CD4-positive, alpha-beta T cell treated with Interleukin-4 for 1 hour (primary cell): ENCODE results near the gene CBARP.

Source experiments
- DNase-seq, 2 donors: peaks; one replicate each; pipeline ENCODE4 v3.0.0-alpha.2; 2020 to 2022

Gene CBARP

DNA sequence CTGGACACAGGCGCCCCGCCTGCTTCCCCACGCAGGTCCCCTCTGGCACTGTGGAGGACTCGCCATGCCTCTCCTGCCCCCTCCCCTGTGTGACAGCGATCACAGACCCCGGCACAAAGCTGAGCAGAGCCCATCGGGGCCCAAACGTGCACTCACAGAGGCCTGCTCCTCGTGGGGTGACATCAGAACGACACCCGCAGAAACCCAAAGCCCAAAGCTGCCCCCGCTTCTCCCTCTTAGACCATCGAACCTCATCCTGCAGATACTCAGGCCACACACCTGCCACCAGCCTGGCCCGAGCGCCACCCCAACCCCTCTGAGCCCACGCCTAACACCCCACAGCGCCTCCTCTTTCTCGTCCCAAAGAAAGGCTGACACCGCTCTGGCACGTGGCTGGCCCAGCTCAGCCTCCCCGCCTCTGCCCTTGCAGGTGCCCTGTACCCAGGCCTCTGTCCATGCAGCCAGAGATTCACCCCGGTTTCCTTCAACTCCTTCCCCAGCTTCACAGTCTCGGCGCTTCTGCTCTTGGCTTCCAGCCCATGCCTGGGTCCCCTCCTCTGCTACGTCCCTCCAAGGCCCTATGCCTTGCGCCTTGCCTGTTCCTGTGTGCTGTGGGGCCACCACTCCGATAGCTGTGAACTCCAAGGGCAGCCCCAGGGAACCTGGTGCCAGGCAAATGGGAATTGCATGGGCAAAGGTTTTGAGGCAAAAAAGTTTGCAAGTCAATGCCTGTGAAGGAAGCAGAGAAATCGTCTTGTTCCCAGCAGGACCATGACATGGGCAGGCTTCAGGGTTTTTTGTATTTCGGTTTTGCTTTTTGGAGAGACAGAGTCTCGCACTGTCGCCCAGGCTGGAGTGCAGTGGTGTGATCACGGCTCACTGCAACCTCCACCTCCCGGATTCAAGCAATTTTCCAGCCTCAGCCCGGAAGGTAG, 831 bp upstream of the CBARP start:
- DNase-seq = no peak

DNA sequence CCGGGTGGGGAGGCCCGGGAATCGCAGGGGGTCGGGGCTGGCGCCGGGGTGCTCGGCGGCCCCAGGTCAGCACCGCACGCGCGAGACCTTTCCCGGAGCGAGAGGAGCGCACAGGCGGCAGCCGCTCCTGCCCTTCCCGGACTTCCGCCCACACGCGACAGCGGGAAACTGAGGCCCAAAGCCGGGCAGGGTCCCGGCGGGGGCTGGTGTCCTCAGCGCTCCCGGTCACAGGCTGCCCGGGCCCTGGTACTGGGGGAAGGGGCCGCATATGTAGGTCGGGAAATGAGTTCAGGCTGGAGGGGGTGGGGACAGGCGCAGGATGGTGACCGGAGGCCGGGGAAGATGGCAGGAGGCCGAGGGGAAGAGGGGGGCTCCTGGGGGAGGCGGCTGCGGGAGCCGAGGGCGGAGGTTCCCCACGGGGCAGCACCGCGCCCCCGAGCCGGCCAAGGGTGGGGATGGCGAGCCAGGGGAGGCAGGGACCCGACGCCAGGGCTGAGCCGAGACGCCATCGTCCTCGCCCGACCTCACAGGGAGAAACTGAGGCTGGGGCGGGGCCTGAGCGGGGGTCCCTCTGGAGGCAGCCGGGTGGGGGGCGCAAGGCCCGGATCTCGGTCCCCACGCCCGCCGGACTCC, 662 bp downstream of the CBARP start:
- DNase-seq = no peak

DNA sequence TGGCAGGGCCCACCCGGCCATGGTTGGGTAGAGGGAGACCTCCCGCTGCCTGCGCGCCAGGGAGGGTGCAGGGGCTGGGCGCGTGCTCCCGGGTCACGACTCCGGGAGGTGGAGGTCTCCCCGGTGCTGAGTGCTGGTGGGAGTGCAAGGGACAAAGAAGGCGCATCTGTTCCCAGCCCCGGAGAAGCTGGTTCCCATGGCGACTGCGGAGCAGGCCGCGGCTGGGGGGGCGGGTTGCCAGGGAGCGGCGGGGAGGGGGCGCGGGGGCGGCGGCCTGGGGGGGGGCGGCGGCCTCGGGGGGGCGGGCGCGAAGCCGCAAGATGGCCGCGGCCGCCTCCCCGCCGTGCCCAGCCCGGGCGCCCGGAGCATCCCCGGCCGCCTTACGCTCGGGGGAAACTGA, 1.2 kb downstream of the CBARP start:
- no peak for DNase-seq

DNA sequence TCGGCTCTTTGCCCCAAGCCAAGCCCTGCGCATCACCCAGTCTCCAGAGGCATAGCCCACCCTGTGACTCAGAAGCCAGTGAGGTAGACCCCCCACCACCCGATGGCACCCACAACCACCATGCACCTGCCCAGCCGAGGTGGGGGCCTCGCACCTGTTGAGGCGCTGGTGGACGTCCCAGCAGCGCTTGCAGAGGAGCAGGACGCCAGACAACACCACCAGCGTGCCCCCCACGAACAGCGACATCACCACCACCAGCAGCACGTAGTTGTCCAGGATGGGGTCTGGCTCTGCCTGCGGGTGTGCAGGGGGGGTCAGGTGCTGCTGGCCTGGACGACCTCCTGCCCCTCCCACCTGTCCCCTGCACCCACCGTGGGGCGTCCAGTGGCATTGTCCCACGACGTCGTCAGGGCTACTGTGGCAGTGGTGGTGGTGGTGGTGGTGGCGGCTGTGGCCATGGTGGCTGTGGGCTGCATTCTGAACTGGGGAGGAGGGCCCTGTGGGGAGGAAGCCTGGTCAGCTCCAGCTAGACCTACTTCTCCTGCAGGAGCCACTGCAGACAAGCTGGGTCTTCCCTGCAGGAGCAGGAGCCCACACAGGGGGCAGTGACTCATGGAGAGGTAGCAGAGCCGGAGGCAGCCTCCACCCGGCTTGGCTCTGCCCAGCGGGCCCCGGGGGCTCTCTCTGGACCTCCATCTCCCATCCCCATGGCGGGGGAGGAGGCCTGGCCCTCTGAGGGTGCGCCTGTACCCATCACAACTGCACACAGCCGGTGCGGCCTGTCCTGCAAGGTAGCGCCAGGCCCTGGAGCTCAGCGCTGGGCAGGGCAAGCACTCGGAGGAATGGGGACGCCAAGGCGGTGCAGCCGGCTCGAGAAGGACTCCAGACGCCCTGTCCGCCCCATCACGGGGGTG, 1.9 kb downstream of the CBARP start:
- no peak for DNase-seq

DNA sequence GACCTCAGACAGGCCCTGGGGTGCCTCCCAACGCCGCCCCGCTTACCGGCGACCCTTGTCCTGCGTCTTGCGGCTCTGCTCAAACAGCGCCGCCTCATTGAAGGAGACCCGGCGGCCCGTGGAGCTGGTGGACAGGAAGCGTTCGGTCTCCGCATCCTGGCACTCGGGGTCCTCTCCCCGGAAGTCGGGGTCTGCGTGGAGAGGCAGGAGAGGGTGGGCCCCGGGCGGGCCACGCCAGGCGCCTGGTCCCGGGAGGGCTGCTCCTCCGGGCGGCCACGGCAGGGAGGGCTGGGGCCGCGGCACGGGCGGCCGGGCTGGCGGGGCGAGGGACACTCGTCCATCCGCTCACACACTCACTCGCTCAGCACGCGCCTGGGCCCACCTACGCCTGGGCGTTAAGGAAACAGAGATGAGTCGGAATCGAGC, 2.8 kb downstream of the CBARP start:
- DNase-seq = no peak

DNA sequence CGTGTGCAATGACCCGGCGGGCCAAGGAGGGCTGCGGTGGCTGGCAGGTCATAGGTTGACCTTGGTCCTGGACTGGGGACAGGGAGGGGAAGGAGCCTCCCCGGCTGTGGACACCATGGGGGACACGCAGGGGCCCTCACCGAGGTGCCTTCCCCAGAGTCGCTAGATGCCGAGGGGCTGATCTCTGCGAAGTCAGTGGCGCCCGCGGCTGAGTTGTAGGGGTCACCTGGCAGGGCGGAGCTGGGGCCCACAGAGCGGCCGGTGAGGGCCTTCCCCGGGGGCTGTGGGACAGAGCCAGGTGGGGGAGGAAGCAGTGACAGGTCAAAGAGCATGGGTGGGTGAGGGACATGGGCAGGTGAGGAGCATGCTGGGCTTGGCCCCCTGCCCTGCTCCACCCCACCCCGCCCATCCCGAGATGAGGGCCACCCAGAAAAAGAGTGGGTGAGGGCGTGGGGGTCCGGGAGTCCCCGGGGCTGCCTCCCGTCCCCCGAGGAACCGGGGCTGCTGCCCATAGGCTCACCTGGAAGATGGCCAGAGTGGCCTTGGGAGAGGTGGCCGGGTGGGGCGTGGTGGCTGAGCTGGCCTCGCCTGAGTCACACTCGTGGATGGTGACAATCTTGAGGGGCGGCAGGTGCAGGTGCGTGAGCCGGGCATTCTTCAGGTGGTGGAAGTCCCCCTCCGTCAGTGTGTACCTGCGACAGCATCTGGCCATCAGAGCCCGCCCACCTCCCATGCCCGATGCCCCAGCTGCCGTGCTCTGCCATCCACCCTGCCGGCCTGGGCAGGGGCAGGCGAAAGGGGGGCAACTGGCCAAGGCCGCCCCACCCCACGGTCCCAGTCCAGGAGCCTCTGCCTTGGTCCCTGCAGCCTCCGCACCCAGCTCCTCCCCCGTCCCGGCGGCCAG, 3.5 kb downstream of the CBARP start:
- no peak for DNase-seq

DNA sequence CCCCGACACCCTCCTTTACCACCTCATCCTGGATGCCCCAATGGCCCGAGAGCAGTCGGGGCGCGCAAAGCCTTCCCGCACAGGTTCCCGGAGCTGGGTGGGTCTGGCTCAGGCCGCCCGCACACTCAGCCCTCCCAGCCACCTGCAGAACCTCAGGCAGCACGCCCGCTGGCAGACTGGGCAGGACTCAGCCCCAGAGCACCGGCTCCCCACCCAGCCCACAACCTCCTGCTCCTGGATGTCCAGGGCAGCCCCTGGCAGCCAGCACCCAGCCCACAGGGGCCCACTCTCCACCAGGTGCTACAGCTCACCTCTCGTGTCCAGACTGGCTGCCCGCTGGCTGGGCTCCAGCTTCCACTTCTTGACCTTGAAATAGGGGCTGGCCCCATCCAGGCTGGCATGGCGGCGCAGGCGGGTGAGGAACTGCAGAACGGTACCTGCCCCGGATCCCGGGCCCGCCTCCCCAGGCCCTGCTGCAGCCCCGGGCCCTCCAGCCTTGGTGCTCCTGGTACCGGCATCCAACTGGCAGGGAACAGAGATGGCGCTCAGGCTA, 4.6 kb downstream of the CBARP start:
- DNase-seq = no peak

DNA sequence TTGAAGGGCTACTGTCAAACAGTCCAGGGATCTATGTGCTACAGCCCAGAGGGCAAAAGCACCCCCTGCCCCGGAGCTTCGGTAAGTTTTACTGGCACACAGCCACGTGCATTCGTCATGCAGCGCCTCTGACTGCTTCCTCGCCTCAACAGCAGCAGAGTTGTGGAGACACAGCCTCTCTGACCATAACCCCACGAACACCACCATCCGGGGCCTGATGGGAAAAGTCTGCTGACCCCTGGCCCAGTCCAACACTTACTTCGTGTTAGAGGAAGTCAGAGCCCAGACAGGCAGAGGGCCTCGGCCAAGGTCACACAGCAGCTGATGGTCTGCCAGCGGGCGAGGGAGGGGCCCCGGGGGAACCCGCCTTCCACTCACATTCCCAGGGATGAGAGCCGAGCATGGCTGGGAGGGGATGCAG, 5.1 kb downstream of the CBARP start:
- DNase-seq = no peak

DNA sequence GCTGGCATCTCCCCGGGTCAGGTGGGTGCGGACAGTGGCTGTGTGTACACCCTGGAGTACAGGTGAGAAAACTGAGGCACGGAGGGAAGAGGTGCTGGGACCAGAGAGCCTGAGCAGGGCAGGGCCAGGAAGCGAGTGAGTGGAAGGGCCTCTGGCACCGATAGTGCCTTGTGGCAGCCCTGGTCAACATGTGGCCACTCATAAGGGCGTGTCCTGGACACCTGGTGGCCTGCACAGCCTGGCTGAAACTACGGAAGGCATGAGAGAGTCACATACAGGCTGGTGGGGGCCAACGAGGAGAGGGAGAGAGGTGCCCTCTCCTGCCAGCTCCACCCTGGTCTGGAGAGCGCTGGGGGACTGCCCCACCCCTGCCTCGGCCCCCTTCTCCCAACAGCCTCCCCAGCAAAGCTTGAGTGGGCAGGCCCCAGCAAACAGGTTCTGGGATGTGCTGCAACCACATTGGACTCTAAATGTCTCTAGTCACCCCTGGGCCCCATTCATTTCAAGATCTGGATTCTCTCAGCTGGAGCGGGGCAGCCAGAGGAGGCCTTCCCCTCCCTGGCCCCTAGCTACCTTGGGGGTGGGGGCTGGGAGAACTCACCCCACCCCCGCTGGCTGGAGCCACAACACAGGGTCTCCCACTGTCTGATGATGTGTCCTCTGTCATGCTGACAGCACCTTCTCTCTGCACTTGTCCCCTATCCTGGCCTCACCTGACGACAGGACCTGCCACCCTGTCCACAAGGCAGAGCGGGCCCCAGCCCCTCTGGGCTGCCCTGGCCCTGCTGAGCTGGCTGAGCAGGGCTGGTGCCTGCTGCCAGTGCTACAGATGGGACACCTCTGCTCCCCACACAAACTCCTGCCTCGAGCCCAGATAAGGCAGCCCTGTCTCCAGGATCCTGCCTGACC, 5.8 kb downstream of the CBARP start:
- no peak for DNase-seq

DNA sequence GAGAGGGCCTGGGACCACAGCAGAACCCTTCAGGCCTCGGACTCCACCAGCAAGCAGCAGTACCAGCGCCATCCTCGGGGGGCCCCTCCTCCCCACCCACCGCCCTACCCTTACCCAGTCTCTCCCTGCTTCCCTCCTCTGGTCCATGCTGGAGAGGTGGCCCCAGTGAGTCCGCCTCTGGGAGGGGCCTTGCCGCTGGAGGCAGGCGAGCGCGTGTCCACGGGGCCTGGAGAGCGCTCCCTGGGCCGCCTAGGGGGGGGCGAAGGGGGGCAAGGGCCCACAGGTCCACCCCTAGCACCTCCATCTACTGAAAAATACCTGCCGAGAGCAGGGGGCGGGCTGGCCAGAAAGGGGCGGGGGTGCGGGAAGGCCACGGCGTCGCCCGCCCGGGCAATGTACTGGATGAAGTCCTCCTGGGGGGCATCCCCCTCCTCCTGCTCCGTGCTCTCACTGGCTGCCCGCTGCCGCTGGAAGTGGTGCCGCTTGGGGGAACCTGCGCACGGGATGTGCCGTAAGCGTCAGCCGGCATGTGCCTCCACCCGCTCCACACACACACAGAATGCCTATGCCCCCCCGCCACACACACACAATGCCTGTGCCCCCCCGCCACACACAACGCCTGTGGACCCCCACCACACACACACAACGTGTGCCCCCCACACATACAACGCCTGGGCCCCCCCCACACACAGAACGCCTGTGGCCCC, 6.9 kb downstream of the CBARP start:
- DNase-seq = no peak

DNA sequence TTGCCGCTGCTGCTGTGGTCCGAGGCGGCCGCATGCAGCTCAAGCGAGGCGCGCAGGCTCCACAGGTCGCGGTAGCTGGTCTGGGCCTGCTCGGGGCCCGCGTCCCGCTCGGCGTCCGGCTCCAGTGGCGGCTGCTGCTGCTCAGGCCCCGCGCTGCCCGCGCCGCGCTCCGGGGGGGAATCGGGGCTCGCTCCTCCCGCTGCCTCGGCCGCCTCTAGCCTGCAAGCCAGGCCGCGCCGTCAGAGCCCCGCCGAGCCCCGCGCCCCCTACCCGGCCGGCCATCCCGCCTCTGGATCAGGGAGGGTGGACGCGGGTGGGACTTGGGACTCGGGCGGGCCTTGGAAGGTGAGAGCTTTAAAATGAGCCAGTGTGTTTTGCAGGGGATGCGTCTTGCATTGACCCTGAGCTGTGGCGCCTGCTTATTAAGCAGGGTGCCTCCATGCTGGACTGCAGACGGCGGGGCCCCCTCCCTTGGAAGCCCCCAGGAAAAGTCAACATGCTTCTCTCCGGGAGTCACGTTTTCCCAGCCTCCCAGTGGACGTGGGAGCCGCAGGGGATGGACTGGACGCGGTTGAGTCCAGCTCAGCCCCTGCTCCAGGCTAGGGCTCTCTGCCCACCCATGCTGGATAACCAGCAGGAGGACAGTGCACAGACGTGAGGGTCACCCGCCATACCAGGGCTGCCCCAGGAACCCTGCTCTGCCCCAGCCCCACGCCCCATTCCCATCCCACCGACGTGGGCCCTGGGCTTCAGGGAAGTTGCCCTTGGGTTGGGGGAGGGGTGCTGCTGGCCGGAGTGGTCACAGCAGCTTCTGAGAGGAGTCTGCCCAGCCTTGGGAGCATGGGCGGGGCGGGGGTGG, 7.7 kb downstream of the CBARP start:
- no peak for DNase-seq

DNA sequence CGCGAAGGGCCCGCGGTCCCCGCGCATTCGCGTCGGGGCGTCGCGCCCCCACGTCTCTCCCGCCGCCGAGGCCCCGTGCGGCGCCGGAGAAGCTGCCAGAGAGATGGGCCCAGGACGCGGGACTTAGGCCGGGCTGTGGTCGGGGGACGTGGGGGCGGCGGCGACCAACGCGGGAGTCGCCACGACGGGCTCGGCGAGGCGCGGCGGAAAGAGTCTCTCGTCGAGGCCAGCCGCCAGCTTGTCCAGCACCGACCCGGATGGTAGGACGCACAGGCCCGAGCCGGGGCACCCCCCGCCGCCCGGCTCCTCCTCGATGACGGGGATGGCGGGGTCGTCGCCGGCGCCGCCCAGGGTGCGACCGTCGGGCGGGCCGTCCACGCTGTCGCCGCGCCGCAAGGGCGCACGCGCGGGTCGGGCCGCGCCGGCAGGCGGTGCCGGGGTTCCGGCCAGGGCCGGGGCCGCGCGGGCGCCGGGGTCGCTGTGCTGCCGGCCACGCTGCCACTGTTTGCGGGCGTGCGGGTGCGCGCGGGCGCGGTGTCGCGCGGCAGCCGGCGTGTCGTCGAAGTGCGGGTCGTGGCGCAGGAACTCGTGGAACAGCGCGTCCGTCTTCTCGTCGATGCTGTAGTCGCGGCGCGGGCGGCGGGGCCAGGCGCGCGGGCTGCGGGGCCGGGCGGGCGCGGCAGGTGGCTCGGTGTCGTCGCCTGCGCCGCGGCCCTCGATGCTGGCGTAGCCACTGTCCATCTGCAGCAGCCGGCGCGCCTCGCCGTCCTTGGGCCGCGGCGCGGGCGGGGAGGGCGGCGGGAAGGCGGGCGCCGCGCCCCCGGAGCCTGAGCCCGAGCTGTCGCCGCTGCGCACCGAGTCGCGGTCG, 8.5 kb downstream of the CBARP start:
- DNase-seq = no peak

DNA sequence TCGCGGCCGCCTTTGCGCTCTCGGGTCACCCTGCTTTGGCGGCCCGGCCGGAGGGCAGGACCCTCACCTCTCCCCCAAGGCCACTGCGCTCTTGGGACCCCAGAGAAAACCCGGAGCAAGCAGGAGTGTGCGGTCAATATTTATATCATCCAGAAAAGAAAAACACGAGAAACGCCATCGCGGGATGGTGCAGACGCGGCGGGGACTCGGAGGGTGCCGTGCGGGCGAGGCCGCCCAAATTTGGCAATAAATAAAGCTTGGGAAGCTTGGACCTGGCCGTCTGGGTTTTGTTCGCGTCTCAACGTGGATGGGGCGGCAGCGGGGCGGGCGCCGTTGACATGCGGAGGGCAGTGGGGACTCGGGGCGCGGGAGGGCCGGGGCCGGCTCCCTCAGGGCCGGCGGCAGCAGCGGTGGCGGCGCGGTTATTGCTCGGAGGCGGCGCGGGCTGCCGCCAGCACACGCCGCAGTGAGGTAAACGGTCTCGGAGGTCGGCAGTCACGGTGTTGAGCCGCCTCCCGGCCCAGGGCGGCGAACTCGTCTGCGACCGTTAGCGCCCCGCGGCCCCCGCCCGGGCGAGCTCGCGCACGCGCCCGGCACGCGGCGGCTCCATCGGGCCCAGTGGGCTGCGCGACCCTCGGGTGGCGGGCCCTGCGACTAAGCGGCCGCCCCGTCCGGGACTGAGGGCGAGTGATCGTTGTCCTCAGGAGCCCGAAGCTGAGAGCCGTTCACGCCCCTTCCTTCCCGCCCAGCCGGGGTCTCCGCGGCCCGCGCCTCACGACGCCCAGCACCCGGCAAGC, 9.4 kb downstream of the CBARP start:
- DNase-seq = no peak

DNA sequence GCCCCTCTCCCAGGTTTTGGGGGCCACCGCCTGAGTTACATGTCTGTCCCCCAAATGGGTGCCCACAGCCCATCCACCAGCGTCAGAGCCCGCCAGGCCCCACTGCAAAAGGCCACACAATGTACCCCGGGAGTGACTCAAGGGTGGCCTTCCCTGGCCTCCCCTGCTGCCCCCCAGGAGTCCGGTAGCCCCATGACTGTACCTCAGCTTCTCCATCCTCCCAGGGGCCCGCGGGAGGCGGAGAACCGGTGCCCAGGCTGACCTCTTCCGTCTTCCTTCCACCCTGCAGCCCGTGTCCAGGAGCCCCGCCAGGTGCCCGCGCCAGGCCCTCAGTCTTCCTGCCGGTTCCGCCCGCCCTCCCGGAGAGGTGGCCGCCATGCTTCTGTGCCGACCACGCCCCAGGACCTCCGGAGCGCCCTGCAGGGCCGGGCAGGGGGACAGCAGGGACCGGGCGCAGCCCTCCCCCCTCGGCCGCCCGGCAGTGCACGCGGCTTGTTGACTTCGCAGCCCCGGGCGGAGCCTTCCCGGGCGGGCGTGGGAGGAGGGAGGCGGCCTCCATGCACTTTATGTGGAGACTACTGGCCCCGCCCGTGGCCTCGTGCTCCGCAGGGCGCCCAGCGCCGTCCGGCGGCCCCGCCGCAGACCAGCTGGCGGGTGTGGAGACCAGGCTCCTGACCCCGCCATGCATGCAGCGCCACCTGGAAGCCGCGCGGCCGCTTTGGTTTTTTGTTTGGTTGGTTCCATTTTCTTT, 10.3 kb downstream of the CBARP start:
- DNase-seq = no peak

DNA sequence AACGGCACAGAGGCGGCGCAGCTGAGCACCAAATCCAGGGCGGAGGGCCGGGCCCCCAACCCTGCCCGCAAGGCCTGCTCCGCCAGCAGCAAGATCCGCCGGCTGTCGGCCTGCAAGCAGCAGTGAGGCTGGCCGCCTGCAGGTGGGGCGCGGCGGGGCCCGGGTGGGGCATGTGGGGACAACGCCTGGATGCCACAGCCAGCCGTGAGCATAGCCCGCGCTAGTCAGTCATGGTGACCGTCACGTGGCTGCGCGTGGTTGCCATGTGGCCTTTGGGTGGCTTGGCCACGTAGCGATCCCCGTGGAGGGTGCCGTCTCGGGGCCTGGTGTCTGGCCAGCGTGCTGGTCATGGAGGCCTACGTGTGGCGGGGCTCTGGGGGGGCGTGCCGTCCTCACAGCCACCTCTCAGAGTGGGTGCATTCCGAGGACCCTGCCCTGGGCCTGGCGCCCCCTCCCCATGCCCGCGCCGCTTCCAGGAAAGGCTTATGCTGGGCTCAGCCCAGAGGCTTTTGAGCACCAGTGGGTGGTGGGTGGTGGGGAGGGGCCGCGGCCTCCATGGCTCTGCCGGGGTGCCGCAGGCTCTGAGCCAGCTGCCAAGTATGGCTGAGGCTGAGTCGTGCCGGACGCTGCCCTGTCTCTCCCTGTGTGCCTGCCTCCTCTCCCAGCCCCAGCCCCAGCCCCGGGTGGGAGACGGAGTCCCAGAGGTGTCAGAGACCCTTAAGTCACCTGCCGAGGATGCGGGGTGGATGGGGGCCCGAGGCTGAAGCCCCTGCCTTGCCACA, 11.1 kb downstream of the CBARP start:
- no peak for DNase-seq

DNA sequence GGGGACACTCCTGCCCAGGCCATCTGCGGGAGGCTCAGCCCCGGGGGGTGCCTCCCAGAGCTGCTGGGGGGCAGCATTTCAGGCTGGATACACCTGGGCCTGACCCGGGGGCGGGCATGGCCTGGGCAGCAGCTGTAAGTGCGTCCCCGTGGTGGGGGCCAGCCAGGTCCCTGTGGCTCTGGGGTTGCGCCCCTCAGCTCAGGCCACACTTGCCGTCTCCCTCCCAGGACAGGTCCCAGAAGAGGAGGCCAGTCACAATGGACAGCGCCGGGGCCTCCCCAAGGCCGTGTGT, 11.6 kb downstream of the CBARP start:
- no peak for DNase-seq
